ENCODE data around the gene RALA. TPM values are rescaled to one million over a fixed set of nuclear protein-coding genes. Genes with fewer than 3 reads are reported as not detected.

The RALA gene
- total and polyA plus RNA-seq, 2 donors from 2014 or later = 21.5 to 25.1 TPM

GRCh38 chr7:39714447-39715091, 91.2 kb downstream of the RALA start:
- no peak overlapping the region for H3K9ac ChIP-seq (ENCODE audit: low read length in 3 of 3)
- no peaks in the 10 kb centered on the region for H3K36me3 ChIP-seq (ENCODE audit: control insufficient read depth in 2 of 3, insufficient read depth in 3 of 3, low read length in 3 of 3)
- TF ChIP-seq CTCF (IDR thresholded peaks at IDR 0.05; ENCODE audit: borderline replicate concordance, extremely low read depth, insufficient read depth) = no peak
- no peak for FAIRE-seq
- intact Hi-C loops (cut with DNase I) = no loop called here
- peaks cover 0 to 17% (median 0%) of the 10 kb centered on the region in 3 donors for H3K9me3 ChIP-seq (ENCODE audit: control insufficient read depth in 2 of 3, insufficient read depth in 1 of 3, low read length in 3 of 3)
- DNase-seq = no peak
- no peaks in the 10 kb centered on the region for H3K27me3 ChIP-seq (ENCODE audit: control insufficient read depth, insufficient read depth, low read length)
- H3K4me1 ChIP-seq (ENCODE audit: control insufficient read depth in 2 of 3, insufficient read depth in 2 of 3, low read depth in 1 of 3, low read length in 3 of 3) = no peaks in the 10 kb centered on the region
- no peak overlapping the region for H3K4me3 ChIP-seq (ENCODE audit: low read length in 3 of 3)
- H3K27ac ChIP-seq (ENCODE audit: low read depth in 2 of 2, low read length in 2 of 2) = no peak overlapping the region

GRCh38 chr7:39720586-39720985, 97.2 kb downstream of the RALA start:
- FAIRE-seq = no peak
- TF ChIP-seq CTCF (IDR thresholded peaks at IDR 0.05; ENCODE audit: borderline replicate concordance, extremely low read depth, insufficient read depth) = no peak

GRCh38 chr7:39721345-39721744, 98.0 kb downstream of the RALA start:
- FAIRE-seq (no peak), DNase-seq (no peak)
- no peak overlapping the region for H3K27ac ChIP-seq (ENCODE audit: low read depth in 2 of 2, low read length in 2 of 2)
- no peaks in the 10 kb centered on the region for H3K9me3 ChIP-seq (ENCODE audit: control insufficient read depth in 2 of 3, insufficient read depth in 1 of 3, low read length in 3 of 3)
- no peaks in the 10 kb centered on the region for H3K4me1 ChIP-seq (ENCODE audit: control insufficient read depth in 2 of 3, insufficient read depth in 2 of 3, low read depth in 1 of 3, low read length in 3 of 3)
- H3K9ac ChIP-seq (ENCODE audit: low read length in 3 of 3) = no peak overlapping the region
- intact Hi-C loops (cut with DNase I) = no loop called here
- no peak for TF ChIP-seq CTCF (IDR thresholded peaks at IDR 0.05; ENCODE audit: borderline replicate concordance, extremely low read depth, insufficient read depth)
- H3K4me3 ChIP-seq (ENCODE audit: low read length in 3 of 3) = no peak overlapping the region
- no peaks in the 10 kb centered on the region for H3K27me3 ChIP-seq (ENCODE audit: control insufficient read depth, insufficient read depth, low read length)
- H3K36me3 ChIP-seq (ENCODE audit: control insufficient read depth in 2 of 3, insufficient read depth in 3 of 3, low read length in 3 of 3) = no peaks in the 10 kb centered on the region

More at GRCh38 chr7:39720586-39720985, 97.2 kb downstream of the RALA start:
- H3K4me1 ChIP-seq (ENCODE audit: control insufficient read depth in 2 of 3, insufficient read depth in 2 of 3, low read depth in 1 of 3, low read length in 3 of 3) = no peaks in the 10 kb centered on the region
- H3K4me3 ChIP-seq (ENCODE audit: low read length in 3 of 3) = no peak overlapping the region
- H3K36me3 ChIP-seq (ENCODE audit: control insufficient read depth in 2 of 3, insufficient read depth in 3 of 3, low read length in 3 of 3) = no peaks in the 10 kb centered on the region
- H3K27me3 ChIP-seq (ENCODE audit: control insufficient read depth, insufficient read depth, low read length) = no peaks in the 10 kb centered on the region
- peak in 4 of 5 donors; percentile 48 to 80 (median 61) for DNase-seq
- peak overlapping the region in 1 of 2 donors; percentile 38 for H3K27ac ChIP-seq (ENCODE audit: low read depth in 2 of 2, low read length in 2 of 2)
- intact Hi-C loops (cut with DNase I) = no loop called here
- peaks cover 0 to 4% (median 0%) of the 10 kb centered on the region in 3 donors for H3K9me3 ChIP-seq (ENCODE audit: control insufficient read depth in 2 of 3, insufficient read depth in 1 of 3, low read length in 3 of 3)
- H3K9ac ChIP-seq (ENCODE audit: low read length in 3 of 3) = no peak overlapping the region
